ENCODE data around the gene DTX1.
"Not testable (repeated sequence)": the region's sequence is repeated elsewhere in the genome, so short reads cannot be mapped to it uniquely, and the experiment has no call there.

Gene DTX1

DNA sequence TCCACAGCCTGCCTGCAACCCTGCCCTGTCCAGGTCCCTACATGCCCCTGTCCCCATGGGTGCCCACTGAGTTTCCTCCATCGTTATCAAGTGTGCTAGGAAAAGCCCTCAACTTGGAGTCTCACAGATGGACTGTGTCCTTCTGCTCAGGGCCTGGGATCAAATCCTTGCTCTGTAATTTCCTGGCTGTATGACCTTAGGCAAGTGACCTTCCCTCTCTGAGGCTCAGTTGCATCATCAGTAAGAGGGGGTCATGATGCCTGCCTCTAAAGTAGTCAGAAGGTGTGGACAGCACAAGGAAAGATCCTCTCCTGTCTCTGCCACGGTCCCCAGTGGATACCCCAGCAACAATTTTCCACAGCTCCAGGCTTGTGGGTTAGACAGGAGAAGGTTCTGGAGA, 56.9 kb downstream of the DTX1 start:
- no peak overlapping the region for H3K4me3 ChIP-seq
- no peak for DNase-seq (ENCODE audit: low spot score)
- TF ChIP-seq, protein P1, sequence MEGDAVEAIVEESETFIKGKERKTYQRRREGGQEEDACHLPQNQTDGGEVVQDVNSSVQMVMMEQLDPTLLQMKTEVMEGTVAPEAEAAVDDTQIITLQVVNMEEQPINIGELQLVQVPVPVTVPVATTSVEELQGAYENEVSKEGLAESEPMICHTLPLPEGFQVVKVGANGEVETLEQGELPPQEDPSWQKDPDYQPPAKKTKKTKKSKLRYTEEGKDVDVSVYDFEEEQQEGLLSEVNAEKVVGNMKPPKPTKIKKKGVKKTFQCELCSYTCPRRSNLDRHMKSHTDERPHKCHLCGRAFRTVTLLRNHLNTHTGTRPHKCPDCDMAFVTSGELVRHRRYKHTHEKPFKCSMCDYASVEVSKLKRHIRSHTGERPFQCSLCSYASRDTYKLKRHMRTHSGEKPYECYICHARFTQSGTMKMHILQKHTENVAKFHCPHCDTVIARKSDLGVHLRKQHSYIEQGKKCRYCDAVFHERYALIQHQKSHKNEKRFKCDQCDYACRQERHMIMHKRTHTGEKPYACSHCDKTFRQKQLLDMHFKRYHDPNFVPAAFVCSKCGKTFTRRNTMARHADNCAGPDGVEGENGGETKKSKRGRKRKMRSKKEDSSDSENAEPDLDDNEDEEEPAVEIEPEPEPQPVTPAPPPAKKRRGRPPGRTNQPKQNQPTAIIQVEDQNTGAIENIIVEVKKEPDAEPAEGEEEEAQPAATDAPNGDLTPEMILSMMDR (IDR thresholded peaks at IDR 0.05), result no peak
- no peak overlapping the region for H3K27ac ChIP-seq

DNA sequence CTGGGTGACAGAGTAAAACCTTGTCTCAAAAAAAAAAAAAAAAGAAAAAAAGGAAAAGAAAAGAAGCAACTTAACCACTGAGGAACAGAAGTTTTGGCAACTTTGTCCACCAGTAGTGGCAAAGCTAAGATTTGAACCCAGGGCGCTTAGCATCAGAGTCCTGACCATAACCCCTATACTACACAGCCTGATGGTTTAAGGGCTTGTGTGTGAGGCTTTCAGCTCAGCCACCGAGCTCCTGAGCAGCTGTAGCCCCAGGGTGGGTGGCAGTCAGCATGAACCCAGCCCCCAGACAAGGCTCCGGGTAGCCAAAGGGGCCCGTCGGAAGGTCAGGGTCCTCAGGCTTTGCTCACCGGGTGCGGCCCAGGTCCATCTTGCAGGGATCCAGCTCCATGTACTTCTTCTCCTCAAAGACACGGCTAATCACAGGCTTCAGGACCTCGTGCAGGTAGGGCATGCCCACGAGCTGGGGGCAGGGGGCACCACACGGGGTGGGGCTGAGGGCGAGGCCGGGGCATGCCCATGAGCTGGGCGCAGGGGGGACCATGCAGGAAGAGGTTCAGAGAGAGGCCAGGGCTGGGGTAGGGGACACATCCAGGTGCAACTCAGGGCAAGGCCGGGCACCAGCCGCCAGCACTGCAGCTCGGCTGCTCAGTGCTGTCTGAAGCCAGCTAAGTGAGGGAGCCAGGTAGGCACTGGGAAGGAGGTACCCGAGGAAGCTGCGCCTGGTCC, 58.1 kb downstream of the DTX1 start:
- H3K27ac ChIP-seq, result no peak overlapping the region
- TF ChIP-seq, protein P1 (IDR thresholded peaks at IDR 0.05), result no peak
- no peak for DNase-seq (ENCODE audit: low spot score)
- H3K4me3 ChIP-seq, result no peak overlapping the region

DNA sequence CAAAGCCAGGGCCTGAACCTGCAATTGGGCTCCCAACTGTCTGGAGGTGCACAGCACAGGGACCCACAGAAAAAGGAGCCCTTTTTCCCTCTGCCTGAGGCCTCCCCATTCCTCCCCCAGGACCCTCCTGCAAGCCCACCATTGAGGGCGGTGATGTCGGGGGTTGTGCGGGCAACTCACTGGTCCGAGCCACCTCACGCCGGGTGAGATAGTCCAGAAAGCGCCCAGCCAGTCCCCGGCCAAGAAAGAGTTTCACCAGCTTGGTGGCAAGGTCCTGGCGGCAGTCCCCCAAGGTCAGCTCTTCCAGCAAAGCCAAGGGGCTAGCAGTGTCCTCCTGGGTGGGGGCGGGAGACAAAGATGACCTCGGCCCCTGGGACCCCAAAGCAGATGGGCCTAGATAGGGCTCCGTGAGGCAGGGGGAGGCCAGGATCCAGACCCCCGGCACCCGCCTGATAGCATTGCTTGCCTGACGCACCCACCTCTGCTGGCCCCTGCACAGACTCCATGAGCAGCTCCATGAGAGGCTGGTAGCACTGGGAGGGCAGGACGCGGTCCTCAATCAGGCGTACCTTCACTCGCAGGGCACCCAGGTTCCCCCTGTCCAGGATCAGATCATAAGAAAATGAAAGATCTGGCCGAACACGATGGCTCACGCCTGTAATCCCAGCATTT, 59.1 kb downstream of the DTX1 start:
- TF ChIP-seq, protein P1 (IDR thresholded peaks at IDR 0.05), result no peak
- Histone ChIP-seq H3K4me3 (no peak overlapping the region), H3K27ac (no peak overlapping the region)
- DNase-seq (ENCODE audit: low spot score), result no peak

DNA sequence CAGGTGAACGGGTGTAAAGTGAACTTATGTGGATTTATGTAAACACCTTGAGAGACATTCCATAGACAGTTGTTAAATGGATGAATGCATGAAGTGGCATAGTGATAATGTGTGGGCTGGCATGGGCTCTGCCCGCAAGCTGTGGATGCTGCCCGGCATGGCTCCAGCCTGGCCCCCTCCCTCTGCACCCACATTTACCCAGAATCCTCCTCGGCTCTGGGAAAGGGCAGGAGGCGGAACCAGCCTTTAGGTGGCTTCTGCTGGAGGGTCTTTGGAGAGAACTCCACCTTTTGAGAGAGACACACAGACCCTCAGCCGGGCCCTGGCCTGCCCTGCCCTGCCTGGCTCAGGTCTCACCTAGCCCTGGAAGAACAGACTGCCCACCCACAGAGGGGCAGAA, 60.3 kb downstream of the DTX1 start:
- DNase-seq (ENCODE audit: low spot score), result no peak
- Histone ChIP-seq H3K4me3 (no peak overlapping the region), H3K27ac (no peak overlapping the region)
- TF ChIP-seq, protein P1 (IDR thresholded peaks at IDR 0.05), result no peak

DNA sequence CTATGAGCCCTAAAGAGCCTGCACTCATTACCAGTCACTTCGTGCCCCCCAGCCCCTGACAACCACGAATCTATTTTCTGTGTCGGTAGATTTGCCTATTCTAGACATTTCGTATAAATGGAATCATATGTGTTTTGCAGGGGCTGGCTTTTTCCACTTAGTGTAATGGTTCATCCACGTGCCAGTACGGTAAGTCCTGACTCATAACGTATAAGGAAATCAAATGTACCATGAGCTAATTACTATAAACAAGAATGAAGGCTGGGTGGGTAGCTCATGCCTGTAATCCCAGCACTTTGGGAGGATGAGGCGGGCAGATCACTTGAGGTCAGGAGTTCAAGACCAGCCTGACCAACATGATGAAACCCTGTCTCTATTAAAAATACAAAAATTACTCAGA, 61.2 kb downstream of the DTX1 start:
- H3K4me3 ChIP-seq; DNase-seq (ENCODE audit: low spot score); H3K27ac ChIP-seq: not testable (repeated sequence)

DNA sequence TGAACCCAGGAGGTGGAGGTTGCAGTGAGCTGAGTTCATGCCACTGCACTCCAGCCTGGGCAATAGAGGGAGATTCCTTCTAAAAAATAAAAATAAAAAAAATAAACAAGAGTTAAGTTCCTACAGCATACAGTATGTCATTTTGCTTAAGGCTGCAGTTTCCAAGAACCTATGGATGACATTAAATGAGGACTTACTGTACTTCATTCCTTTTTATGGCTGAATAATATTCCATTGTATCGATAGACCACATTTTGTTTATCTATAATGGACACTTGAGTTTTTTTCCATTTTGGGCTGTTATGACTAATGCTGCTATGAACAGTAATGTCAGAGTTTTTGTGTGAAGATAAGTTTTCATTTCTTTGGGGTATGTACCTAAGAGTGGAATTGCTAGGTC, 61.6 kb downstream of the DTX1 start:
- DNase-seq (ENCODE audit: low spot score), result no peak
- TF ChIP-seq, protein P1 (IDR thresholded peaks at IDR 0.05), result no peak
- H3K4me3 ChIP-seq, result no peak overlapping the region
- H3K27ac ChIP-seq, result no peak overlapping the region

DNA sequence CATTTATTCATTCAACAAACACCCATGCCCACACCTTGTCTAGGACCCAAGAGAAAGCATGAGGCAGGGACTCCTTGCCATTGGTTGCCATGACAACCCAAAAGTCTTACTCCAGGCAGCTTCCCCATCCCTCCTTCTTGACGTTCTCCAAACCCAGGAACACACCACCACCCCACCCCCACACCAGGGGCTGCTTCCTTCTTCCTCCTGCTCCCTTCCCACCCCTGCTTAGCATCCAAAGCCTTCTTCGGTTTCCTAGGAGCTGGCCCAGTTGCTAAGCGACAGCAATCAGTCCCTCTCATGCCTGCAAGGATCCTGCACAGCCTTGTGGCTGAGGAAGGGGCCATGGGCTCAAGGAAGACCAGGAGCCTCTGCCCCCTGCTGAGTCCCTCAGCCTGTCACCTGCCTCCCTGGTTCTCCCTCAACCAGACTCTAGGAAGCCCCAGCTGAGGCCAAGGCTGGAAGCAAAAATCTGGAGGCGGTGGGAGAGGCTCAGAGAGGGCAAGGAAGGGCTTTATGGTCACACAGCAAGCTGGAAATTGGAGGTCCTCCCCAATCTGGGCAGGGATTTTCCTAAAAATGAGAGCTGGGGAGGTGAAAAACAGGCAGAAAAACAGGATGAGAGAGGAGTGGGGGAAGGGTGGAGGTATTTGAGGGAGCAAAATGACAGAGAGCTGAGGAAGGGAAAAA, 63.6 kb downstream of the DTX1 start:
- TF ChIP-seq, protein P1 (IDR thresholded peaks at IDR 0.05), result no peak

More for the DNA sequence above, 63.6 kb downstream of the DTX1 start:
- H3K4me3 ChIP-seq, result no peak overlapping the region
- no peak overlapping the region for H3K27ac ChIP-seq
- no peak for DNase-seq (ENCODE audit: low spot score)

Data from coronary artery (tissue), 2 donors.